Ammon's horn (tissue), 1 donor: ENCODE data around the gene SLC2A10.
"Not testable (repeated sequence)": the region's sequence is repeated elsewhere in the genome, so short reads cannot be mapped to it uniquely, and the experiment has no call there.

ENCODE experiments used
- DNase-seq: peaks from one replicate; pipeline ENCODE4 v3.0.0-alpha.2; 2016; ENCODE audit warnings: low spot score

SLC2A10 gene

DNA sequence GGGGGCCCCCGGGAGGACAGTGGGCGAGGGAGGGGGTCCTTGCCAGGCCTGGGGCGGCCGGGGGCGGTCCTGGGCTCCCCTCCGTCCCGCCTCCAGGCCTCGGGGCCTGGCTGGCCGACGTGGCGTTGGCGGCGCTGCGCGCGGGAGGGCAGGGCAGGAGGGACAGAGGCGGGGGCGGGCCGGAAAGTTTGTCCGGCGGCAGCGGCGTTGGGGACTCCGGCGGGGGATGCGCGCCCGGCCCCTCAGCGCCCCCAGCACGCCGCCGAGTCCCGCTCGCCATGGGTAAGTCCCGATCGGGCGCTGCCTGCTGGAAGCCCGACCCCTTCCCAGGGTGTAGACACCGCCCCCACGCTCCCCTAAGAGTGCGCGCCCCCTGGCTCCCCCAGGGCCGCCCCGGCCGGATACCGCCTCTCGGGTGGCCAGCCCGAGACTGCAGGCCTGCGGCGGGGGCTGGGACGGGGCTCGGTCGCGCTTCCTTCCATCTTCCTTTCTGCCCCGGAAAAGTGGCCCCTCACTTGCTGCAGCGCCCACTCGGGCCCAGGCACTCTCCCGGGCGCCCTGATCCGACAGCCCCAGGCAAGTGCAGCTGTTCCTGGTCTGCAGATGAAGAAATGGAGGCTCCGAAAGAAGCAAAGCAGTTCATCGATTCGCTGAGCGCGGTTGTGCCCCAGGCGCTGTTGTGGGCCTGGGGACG, at the start of gene SLC2A10:
TSS of gene SLC2A10 (plus strand) at position 191 of the 694 bp plus-strand sequence. CDS start at position 279, 88 bp downstream.
- peak; percentile 16 for DNase-seq

DNA sequence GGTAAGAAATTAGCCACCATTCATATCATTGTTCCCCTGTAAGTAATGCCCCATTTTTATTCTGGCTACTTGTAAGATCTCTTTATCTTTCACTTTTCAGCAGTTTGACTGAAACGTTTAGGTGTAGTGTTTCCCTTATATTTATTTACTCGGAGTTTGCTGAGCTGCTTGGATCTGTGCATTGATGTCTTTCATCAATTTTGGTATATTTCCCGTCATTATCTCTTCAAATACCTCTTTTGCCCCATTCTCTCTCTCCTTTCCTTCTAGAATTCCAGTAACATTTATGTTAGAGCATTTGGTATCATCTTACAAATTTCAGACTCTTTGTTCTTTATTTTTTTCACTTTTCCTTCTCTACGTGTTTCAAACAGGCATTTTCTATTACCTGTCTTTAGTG, 49.0 kb upstream of the SLC2A10 start:
- no peak for DNase-seq

DNA sequence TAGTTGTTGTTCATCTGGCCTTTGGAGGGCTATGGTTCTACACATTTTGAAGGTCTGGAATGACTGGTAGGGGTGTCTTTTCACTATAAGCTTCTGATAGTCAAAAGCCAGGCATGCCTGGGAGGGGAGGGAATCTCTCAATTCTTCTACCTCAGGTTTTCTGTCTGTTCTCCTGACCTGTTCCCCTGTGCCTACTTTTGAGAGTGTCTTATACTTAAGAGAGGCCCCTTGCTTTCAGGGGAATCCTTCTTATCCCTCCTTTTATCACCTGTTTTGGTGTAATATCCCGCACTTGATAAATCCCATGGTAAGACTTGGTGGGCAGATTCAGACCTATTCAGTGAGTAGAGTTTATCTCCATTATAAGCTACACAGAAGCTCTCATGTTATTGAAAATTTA, 47.8 kb upstream of the SLC2A10 start:
- no peak for DNase-seq

DNA sequence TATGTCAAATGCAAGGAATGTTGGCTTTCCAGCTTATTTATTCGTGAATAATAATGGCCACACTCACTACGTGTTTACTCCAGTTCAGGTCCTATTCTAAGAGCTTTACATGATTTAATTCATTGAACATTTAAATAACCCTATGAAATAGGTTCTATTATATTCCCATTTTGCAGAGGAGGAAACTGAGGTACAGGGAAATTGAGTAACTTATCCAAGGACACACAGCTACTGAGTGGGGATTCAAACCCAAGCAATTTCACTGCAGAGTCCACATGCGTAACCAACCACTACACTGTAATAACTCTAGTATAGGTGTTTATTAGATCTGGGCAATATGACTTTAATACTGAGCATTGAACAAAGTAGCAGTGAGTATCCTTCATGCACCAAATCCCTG, 45.9 kb upstream of the SLC2A10 start:
- no peak for DNase-seq

GRCh38 chr20:46665602-46666001, 43.8 kb upstream of the SLC2A10 start:
- DNase-seq = no peak

DNA sequence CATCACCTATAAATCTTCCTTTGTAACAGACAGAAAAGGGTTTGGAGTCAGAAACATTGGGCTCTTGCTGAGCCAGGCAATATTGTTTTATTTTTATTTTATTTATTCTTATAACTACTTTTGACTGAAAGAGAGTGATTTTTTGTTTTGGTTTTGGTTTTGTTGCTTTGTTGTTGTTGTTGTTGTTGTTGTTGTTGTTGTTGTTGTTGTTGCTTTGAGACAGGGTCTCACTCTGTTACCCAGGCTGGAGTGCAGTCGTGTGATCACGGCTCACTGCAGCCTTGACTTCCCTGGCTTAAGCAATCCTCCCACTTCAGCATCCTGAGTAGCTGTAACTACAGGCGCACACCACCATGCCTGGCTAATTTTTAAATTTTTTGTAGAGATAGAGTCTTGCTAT, 43.1 kb upstream of the SLC2A10 start:
- no peak for DNase-seq

DNA sequence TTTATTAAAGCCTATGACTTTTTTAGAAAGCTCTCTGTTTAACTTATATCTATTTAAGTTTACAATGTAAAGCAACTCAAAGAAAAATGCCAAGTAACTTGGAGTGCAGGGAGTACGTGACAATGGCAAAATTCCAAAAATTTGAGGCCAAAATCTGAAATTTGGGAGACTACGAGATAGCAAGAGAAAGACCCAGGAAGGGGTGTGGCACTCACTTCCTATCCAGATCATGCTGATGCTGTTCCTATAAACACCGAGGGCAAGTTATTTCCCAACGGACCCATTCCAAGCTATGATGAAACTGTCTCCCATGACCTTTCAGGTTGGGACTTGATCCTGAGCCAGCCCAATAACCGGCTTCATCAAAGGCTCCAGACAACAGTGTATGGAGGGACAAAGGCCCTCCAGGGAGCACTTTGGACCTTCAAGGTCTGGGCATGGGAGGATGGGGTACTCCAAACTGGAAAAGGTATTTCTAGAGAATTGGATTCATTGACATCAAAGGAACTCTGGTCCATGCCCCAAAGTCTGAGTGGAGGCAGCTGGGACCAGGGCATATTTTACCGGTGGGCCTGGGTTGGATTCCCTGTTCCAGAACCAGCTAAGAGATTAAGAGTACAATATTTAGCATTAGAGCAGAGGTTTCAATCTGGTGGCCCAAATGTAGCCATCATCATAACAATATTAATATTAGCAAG, 42.5 kb upstream of the SLC2A10 start:
- DNase-seq = no peak

- DNase-seq = no peak
Measured at GRCh38 chr20:46670228-46670584, 39.2 kb upstream of the SLC2A10 start.

GRCh38 chr20:46670585-46671584, 38.6 kb upstream of the SLC2A10 start:
- no peak for DNase-seq

- no peak for DNase-seq
Measured at GRCh38 chr20:46671866-46672542, 37.4 kb upstream of the SLC2A10 start.

DNA sequence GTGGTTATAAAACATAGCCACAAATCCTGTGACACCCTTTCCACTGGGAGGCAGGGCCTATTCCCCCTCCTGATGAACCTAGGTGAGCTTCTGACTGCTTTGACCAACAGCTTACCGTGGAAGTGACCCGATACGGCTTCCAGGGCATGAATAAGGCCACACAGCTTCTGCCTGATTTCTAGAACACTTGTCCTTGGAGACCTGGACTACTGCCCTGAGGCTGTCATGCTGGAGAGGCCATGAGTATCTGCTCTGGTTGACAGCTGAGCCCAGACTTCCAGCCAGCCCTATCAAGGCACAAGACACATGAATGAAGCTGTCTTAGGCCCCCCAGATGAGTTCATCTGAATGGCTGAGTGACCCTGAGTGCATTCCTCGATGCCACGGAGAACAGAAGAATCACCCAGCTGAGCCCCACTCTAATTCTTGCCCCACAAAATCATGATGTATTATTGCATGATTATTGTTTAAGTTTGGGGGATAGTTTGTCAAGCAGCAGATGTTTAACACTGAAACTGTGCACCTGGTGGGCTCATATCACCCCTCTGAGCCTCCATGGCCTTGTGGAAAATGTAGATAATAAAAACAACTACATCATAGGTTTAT, 36.8 kb upstream of the SLC2A10 start:
- no peak for DNase-seq

DNA sequence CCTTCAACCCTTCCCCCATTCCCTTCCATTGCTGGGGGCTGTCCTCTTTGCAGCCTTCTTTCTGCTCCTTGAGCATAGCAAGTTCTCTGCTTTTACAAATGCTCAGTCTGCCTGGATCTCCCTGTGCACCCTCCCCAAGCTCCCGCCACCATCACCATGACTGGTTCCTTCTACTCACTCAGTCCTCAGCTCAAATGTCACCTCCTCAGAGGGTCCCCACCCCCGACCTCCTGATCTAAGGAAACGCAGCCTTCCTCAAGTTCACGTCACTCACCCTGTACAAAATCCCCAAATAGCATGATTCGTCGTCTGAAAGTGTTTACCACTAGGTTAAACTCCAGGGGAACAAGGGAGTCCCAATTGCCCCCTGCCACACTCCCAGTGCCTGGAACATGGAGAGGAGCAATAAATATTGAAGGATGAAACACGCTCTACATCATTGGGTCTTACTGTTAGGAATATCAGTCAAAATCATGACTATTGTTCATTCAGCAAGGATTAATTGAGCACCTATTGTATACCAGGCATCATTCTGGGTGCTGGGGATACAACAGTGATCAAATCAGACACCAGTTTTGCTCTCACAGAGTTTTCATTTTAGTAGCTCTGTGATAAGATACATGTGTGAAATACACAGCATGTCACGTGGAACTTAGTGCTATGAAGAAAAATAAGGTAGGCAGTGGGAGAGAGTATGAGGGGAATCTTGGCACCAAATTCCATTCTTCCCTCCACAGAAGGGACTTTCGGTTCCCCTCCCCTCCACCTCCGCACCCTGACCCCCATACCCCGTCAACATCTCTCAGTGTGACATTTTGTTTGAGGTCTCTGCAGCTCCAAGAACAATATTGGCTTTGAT, 35.8 kb upstream of the SLC2A10 start:
- no peak for DNase-seq

DNA sequence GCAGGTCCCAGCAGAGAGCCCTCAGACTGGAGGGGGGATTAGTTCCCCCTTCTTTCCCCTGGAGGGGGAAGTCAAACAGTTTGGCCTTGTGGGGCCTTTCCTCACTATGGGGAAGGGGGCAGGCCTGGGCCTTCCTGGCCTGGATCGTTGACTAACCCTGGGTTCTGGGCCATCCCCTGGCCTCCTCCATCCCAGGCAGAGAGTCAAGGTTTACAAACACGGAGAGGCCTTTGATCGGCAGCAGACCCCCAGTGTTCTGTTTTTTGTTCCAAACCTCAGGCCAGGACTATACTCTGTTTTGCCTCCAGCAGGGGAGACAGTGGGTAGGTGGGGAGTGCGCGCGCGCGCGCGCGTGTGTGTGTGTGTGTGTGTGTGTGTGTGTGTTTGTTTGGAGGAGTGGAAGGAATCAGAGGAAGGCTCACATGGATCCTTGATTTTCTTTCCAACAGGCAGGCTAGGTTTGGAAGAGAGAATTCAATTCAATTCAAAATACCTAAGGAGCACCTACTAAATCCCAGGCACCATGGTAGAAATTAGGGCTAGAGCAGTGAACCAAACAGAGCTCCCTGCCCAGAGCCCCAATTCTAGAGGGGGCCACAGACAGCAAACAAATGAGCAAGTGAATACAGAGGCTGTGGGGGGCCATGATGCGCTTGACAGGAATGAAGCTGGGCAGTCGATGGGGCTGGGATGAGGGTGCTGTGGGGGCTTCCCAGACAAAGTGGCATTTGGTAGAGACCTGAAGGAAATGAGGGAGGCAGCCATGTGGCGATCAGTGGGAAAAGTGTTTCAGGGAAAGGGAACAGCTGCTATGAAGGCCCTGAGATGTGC, 35.0 kb upstream of the SLC2A10 start:
- no peak for DNase-seq

GRCh38 chr20:46676649-46677316, 32.7 kb upstream of the SLC2A10 start:
- DNase-seq = not testable (repeated sequence)

DNA sequence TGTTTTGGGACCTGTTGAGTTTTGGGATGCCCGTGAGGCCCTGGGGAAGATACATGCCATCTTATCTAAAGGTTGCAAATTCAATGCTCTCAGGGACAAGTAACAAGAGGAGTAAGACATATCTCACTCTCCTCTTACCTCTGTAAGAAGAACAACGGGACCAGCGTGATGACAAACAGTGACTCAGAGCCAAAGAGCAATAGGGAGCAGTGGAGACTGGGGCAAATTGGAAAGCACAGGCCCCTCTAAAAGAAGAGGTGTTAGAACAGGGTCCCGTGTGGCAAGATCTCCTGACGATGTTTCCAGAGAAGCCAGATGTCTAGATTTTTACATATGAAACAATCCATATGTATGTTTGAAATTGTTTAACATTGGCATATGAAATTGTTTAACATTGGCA, 31.8 kb upstream of the SLC2A10 start:
- DNase-seq = no peak

DNA sequence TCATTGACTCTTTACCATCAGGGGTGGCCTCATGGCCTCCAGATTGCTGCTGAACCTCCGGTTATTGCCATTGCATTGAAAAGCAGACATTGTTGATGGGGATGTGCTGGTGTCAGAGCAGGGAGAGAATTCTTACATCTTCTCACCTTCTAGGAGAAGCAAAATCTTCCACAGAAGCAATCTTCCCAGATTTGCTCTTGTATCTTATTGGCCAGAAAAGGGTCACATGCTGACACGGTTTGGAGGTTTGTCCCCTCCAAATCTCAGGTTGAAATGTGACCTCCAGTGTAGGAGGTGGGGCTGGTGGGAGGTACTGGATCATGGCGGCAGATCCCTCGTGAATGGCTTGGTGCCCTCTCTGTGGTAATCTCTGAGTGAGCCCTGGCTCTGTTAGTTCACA, 30.9 kb upstream of the SLC2A10 start:
- DNase-seq = no peak

DNA sequence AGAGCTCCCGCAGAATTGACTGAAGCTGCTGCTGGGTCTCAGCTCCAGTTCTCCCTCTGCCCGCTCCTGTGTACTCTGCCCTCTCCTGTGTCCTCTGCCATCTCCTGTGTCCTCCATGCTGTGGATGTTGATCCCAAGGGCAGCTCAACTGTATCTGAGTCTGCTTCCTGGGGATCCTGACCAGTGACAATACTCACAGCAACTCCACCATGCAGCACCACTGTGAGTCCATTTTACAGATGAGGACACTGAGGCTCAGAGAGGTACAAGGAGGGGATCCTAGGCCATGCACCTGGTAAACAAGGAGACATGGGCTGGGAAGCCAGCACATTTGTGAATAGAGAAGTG, 28.8 kb upstream of the SLC2A10 start:
- no peak for DNase-seq

- peak; percentile 68 for DNase-seq
Measured at GRCh38 chr20:46681032-46681854, 28.2 kb upstream of the SLC2A10 start.
